ENCODE measurements around the gene OSBPL5.

OSBPL5 gene

GRCh38 chr11:3103076-3103475, 62.0 kb downstream of the OSBPL5 start:
- ChIA-PET CTCF (interaction anchor here (0.7 kb wide), 1 partner anchor 11 kb away, joined by 4 read pairs; no protein-coding TSS in a partner anchor), POLR2A (no interaction called here)
- Histone ChIP-seq H3K9me3 (ENCODE audit: control insufficient read depth, insufficient read depth, low read depth, low read length) (no peaks in the 10 kb centered on the region), H3K4me1 (ENCODE audit: control insufficient read depth, insufficient read depth, low read length) (no peaks in the 10 kb centered on the region), H3K36me3 (ENCODE audit: control insufficient read depth in 2 of 2, insufficient read depth in 1 of 2, low read length in 2 of 2) (peaks cover 0 to 26% of the 10 kb centered on the region in 2 experiments; a peak in 1 of 3 replicates), H3K27ac (ENCODE audit: extremely low read depth, low read depth, low read length) (no peak overlapping the region), H3K4me3 (ENCODE audit: low read depth, low read length) (no peak overlapping the region)
- no peak for TF ChIP-seq ZNF560 (tag by site-specific recombination; IDR thresholded peaks at IDR 0.05; ENCODE audit: borderline replicate concordance)

DNA sequence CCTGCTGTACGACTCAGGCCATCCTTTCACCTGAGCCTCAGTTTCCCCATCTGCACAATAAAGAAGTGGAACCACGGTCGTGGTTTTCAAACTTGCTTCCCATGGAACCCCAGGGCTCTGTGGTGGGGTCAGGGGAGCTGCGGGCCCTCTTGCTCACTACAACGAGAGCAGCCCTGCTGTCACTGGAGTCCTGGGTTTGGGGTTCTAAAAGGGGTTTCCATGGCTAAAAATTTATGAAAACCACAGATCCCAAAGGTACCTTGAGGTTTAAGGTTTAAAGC, 62.5 kb downstream of the OSBPL5 start:
- H3K27ac ChIP-seq (ENCODE audit: extremely low read depth, low read depth, low read length), result no peak overlapping the region
- no peak overlapping the region for H3K4me3 ChIP-seq (ENCODE audit: low read depth, low read length)
- H3K4me1 ChIP-seq (ENCODE audit: control insufficient read depth, insufficient read depth, low read length), result no peaks in the 10 kb centered on the region
- H3K36me3 ChIP-seq (ENCODE audit: control insufficient read depth in 2 of 2, insufficient read depth in 1 of 2, low read length in 2 of 2), result peaks cover 0 to 26% of the 10 kb centered on the region in 2 experiments; a peak in 1 of 3 replicates
- TF ChIP-seq KLF10 (tag by site-specific recombination; IDR thresholded peaks at IDR 0.05), result no peak
- no peak for TF ChIP-seq YY1 (tag by site-specific recombination; IDR thresholded peaks at IDR 0.05)
- TF ChIP-seq ZNF394 (tag by site-specific recombination; IDR thresholded peaks at IDR 0.05; ENCODE audit: borderline replicate concordance), result no peak
- TF ChIP-seq MYNN (tag by site-specific recombination; IDR thresholded peaks at IDR 0.05; ENCODE audit: borderline replicate concordance), result no peak
- TF ChIP-seq ZNF426 (tag by site-specific recombination; IDR thresholded peaks at IDR 0.05), result no peak
- no peak for TF ChIP-seq ZNF600 (tag by site-specific recombination; IDR thresholded peaks at IDR 0.05)
- ChIA-PET CTCF (interaction anchor here (0.7 kb wide), 1 partner anchor 11 kb away, joined by 4 read pairs; no protein-coding TSS in a partner anchor), POLR2A (no interaction called here)
- no peaks in the 10 kb centered on the region for H3K9me3 ChIP-seq (ENCODE audit: control insufficient read depth, insufficient read depth, low read depth, low read length)

DNA sequence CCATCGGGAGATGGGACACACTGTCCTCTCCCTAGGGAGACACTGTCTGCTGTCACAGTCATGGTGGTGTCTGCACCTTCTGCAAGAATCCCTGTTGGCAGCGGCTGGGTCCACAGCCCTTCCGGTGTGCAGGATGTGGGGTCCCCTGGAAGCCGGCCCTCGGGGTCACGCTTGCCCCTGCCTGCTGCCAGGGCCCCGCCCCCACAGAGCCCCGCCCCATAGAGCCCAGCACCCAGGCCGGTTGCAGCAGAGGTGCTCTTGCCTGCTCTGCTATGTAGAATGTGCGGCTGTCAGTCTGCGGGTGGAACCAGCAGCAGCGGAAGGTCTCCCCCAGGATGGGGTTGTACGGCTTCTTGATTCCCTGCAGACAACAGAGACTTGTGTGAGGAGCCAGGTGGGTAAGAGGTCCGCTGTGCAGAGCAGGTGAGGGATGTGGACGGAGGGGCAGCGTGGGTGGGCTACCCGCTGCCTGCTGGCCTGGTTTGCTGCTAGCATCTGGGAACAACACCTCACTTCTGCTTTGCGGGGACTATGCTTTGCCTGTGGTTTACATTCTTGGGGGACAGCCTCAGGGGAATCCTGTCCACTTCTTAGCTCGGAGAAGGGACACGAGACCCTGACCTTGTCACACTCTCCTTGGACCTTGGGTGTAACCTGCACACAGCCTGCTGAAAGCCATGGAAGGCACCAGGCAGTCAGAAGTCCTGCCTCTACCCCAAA, 63.0 kb downstream of the OSBPL5 start:
- no peak overlapping the region for H3K27ac ChIP-seq (ENCODE audit: extremely low read depth, low read depth, low read length)
- CTCF ChIA-PET, result interaction anchor here (0.6 kb wide), 1 partner anchor 119 kb away, joined by 3 read pairs; no protein-coding TSS in a partner anchor
- no peaks in the 10 kb centered on the region for H3K9me3 ChIP-seq (ENCODE audit: control insufficient read depth, insufficient read depth, low read depth, low read length)
- H3K4me3 ChIP-seq (ENCODE audit: low read depth, low read length), result no peak overlapping the region
- TF ChIP-seq KLF7 (tag by site-specific recombination; IDR thresholded peaks at IDR 0.05; ENCODE audit: borderline replicate concordance), result no peak
- TF ChIP-seq ZNF248 (tag by site-specific recombination; IDR thresholded peaks at IDR 0.05), result no peak
- TF ChIP-seq ZSCAN16 (tag by site-specific recombination; IDR thresholded peaks at IDR 0.05), result no peak
- TF ChIP-seq ZFHX2 (tag by site-specific recombination; conservative IDR thresholded peaks at IDR 0.05), result no peak
- no peak for TF ChIP-seq ZFP3 (tag by site-specific recombination; IDR thresholded peaks at IDR 0.05; ENCODE audit: low read depth)
- no peak for TF ChIP-seq ZNF747 (tag by site-specific recombination; IDR thresholded peaks at IDR 0.05)
- TF ChIP-seq, protein P1, sequence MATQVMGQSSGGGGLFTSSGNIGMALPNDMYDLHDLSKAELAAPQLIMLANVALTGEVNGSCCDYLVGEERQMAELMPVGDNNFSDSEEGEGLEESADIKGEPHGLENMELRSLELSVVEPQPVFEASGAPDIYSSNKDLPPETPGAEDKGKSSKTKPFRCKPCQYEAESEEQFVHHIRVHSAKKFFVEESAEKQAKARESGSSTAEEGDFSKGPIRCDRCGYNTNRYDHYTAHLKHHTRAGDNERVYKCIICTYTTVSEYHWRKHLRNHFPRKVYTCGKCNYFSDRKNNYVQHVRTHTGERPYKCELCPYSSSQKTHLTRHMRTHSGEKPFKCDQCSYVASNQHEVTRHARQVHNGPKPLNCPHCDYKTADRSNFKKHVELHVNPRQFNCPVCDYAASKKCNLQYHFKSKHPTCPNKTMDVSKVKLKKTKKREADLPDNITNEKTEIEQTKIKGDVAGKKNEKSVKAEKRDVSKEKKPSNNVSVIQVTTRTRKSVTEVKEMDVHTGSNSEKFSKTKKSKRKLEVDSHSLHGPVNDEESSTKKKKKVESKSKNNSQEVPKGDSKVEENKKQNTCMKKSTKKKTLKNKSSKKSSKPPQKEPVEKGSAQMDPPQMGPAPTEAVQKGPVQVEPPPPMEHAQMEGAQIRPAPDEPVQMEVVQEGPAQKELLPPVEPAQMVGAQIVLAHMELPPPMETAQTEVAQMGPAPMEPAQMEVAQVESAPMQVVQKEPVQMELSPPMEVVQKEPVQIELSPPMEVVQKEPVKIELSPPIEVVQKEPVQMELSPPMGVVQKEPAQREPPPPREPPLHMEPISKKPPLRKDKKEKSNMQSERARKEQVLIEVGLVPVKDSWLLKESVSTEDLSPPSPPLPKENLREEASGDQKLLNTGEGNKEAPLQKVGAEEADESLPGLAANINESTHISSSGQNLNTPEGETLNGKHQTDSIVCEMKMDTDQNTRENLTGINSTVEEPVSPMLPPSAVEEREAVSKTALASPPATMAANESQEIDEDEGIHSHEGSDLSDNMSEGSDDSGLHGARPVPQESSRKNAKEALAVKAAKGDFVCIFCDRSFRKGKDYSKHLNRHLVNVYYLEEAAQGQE (tag by site-specific recombination; IDR thresholded peaks at IDR 0.05), result no peak
- TF ChIP-seq MEIS1 (CRISPR knock-in tag; IDR thresholded peaks at IDR 0.05; ENCODE audit: borderline replicate concordance), result no peak
- TF ChIP-seq ZNF274 (IDR thresholded peaks at IDR 0.05; ENCODE audit: low read length), result no peak
- TF ChIP-seq ZNF274 (tag by site-specific recombination; IDR thresholded peaks at IDR 0.05; ENCODE audit: borderline replicate concordance), result no peak
- TF ChIP-seq GFI1B (tag by site-specific recombination; IDR thresholded peaks at IDR 0.05), result no peak
- no peak for TF ChIP-seq ZNF266 (tag by site-specific recombination; IDR thresholded peaks at IDR 0.05; ENCODE audit: low read depth)
- no peak for TF ChIP-seq ZNF48 (tag by site-specific recombination; IDR thresholded peaks at IDR 0.05)
- peaks cover 0 to 21% of the 10 kb centered on the region in 2 experiments; a peak in 1 of 3 replicates for H3K36me3 ChIP-seq (ENCODE audit: control insufficient read depth in 2 of 2, insufficient read depth in 1 of 2, low read length in 2 of 2)
- POLR2A ChIA-PET, result no interaction called here
- H3K4me1 ChIP-seq (ENCODE audit: control insufficient read depth, insufficient read depth, low read length), result no peaks in the 10 kb centered on the region

Data from HEK293 (cell line).